ENCODE measurements around the gene ADGRG2. TPM values are rescaled to one million over a fixed set of nuclear protein-coding genes. Genes with fewer than 3 reads are reported as not detected.

The ADGRG2 gene
- total and polyA plus RNA-seq, 7 donors, result 0.06 to 0.48 (median 0.21) TPM; not detected in 1

DNA sequence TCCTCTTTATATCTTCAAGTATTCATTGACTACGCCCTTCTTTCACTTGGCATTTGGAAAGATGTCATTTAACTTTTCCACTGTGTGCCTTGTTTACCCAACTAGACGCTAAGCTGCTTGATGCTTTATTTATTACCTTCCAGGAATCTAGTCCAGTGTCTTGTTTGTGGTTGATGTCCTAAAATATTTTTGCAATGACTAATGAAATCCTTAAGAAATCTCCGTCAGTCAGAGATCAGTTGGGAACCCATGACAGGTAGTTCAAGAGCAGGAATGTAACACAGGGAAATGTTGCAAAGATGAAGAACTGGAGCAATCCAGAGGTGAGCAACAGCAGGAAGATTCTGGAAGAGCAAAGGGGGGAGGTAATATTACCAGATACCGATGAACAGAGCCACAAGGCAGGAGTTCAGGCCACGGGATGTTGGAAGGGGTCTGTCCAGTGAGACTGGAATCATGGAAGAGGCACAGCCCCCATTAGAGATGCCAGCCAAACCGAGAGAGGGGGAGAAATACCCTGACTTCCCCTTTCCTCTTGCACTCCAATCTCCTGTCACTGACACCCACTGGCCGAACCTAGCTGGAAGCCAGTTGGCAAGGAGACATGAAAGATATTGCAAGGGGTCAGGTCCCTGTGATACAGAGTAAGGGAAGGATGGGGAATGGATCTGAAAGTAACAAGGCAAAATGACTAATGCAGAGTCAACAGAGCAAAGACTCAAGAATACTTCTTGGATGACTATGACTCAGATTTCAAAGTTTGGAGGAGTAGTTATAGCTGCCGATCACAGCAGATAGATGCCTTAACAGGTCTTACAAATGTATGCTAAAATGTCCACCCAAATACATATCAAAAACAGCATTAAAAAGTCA, 75.7 kb downstream of the ADGRG2 start:
- WGBS, 3 donors, result 69 to 79% (median 79%) methylated on average over 8 of the region's 8 CpGs

DNA sequence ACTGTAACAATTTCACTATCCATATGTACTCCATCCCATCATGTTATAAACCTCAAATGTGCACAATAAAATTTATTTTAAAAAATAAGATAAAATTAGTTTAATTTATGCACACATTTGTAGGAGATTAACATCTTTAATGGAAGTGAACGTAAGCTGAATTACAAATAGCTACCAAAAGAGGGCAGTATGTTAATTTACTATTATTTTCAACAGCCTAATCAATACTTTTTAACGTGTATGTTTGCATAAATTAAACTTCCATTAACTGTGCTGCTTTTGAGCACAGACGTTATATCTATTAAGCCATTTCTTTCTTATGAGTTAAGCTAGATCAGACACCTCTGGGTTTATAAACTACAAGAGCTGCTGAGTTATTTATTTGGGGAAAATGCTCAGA, 81.9 kb downstream of the ADGRG2 start:
- no peaks in the 10 kb centered on the region for H3K36me3 ChIP-seq (ENCODE audit: insufficient read depth in 1 of 2, low read depth in 1 of 2)
- no peak overlapping the region for H3K4me3 ChIP-seq
- no peak for DNase-seq
- intact Hi-C loops (cut with DNase I), result no loop called here
- no peak for ATAC-seq
- H3K27ac ChIP-seq, result no peak overlapping the region
- TF ChIP-seq, protein P1, sequence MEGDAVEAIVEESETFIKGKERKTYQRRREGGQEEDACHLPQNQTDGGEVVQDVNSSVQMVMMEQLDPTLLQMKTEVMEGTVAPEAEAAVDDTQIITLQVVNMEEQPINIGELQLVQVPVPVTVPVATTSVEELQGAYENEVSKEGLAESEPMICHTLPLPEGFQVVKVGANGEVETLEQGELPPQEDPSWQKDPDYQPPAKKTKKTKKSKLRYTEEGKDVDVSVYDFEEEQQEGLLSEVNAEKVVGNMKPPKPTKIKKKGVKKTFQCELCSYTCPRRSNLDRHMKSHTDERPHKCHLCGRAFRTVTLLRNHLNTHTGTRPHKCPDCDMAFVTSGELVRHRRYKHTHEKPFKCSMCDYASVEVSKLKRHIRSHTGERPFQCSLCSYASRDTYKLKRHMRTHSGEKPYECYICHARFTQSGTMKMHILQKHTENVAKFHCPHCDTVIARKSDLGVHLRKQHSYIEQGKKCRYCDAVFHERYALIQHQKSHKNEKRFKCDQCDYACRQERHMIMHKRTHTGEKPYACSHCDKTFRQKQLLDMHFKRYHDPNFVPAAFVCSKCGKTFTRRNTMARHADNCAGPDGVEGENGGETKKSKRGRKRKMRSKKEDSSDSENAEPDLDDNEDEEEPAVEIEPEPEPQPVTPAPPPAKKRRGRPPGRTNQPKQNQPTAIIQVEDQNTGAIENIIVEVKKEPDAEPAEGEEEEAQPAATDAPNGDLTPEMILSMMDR (IDR thresholded peaks at IDR 0.05), result no peak
- WGBS, 3 donors, result 30 to 55% (median 53%) methylated on average over 3 of the region's 3 CpGs
- no peaks in the 10 kb centered on the region for H3K9me3 ChIP-seq
- no peaks in the 10 kb centered on the region for H3K27me3 ChIP-seq (ENCODE audit: insufficient read depth in 3 of 3, low read length in 2 of 3)
- no peaks in the 10 kb centered on the region for H3K4me1 ChIP-seq

More for the DNA sequence above, 75.7 kb downstream of the ADGRG2 start:
- no peak overlapping the region for H3K27ac ChIP-seq
- H3K9me3 ChIP-seq, result no peaks in the 10 kb centered on the region
- TF ChIP-seq, protein P1 (IDR thresholded peaks at IDR 0.05), result no peak
- ATAC-seq (no peak), DNase-seq (no peak)
- no peaks in the 10 kb centered on the region for H3K27me3 ChIP-seq (ENCODE audit: insufficient read depth in 3 of 3, low read length in 2 of 3)
- intact Hi-C loops (cut with DNase I), result no loop called here
- H3K36me3 ChIP-seq (ENCODE audit: insufficient read depth in 1 of 2, low read depth in 1 of 2), result no peaks in the 10 kb centered on the region
- no peak overlapping the region for H3K4me3 ChIP-seq
- no peaks in the 10 kb centered on the region for H3K4me1 ChIP-seq

DNA sequence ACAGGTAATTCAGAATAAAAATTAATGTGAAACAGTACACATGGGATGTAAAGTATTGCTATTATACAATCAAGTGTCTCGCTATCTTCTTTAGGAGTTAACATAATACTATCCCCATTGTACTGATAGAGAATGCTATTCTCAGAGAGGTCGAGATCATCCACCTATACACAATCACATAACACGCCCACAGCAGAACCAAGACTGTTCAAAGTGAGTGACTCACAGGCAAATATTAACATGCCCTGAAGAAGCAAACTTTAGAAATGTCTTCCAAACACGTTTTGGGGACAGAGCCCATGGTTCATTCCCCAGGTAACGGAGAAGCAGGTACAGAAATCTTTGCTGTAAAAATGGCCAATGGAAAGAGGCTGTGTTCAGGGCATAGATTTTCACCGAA, 88.2 kb downstream of the ADGRG2 start:
- no peaks in the 10 kb centered on the region for H3K4me1 ChIP-seq
- no peak overlapping the region for H3K27ac ChIP-seq
- no peaks in the 10 kb centered on the region for H3K27me3 ChIP-seq (ENCODE audit: insufficient read depth in 3 of 3, low read length in 2 of 3)
- TF ChIP-seq, protein P1 (IDR thresholded peaks at IDR 0.05), result no peak
- H3K9me3 ChIP-seq, result no peaks in the 10 kb centered on the region
- H3K4me3 ChIP-seq, result no peak overlapping the region
- 76 to 96% (median 96%) methylated on average over 6 of the region's 6 CpGs for WGBS, 3 donors
- intact Hi-C loops (cut with DNase I), result no loop called here
- H3K36me3 ChIP-seq (ENCODE audit: insufficient read depth in 1 of 2, low read depth in 1 of 2), result no peaks in the 10 kb centered on the region
- DNase-seq (no peak), ATAC-seq (no peak)

DNA sequence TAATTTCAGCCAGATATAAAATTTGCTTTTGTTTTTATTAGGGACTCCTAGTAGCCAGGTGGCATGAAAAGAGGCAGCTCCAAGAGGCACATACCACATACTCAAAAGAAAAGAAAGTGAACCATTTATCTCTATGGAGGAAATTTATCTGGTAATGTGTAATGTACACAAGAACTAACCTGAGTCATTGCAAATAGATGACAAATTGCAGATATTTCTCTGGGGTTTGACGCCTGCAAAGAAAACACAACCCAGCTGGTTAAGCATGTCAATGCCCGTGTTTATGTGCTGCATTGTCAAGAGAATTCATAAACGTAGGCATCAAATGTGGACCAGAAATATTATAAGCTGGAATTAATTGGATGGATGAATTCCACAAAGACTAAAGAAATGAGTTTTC, 91.5 kb downstream of the ADGRG2 start:
- H3K4me1 ChIP-seq, result no peaks in the 10 kb centered on the region
- H3K4me3 ChIP-seq, result no peak overlapping the region
- no peak for DNase-seq
- WGBS, 3 donors, result 71 to 92% (median 91%) methylated on average over 3 of the region's 3 CpGs
- intact Hi-C loops (cut with DNase I), result no loop called here
- ATAC-seq, result no peak
- H3K27me3 ChIP-seq (ENCODE audit: insufficient read depth in 3 of 3, low read length in 2 of 3), result no peaks in the 10 kb centered on the region
- no peak overlapping the region for H3K27ac ChIP-seq
- TF ChIP-seq, protein P1 (IDR thresholded peaks at IDR 0.05), result no peak
- no peaks in the 10 kb centered on the region for H3K36me3 ChIP-seq (ENCODE audit: insufficient read depth in 1 of 2, low read depth in 1 of 2)
- H3K9me3 ChIP-seq, result no peaks in the 10 kb centered on the region

All from psoas muscle (tissue), 8 donors.